MM.1S (cell line): ENCODE measurements around the gene MYBPC2.

ENCODE experiments used
- EZH2 ChIP-seq: fragments of 300-600 bp; sonication (generic); optimal IDR thresholded peaks from 2 replicates; pipeline ENCODE3; 2017; ENCODE audit warnings: low read depth, mild to moderate bottlenecking, antibody characterized with exemption, low read length, mixed read lengths
- EZH2phosphoT487 ChIP-seq: fragments of 300-600 bp; sonication (generic); IDR thresholded peaks from 2 replicates; pipeline ENCODE4 v1.6.1; 2018; ENCODE audit warnings: antibody characterized with exemption, low read length
- TF ChIP-seq, protein P1 (sequence below): fragments of 300-600 bp; sonication (generic); IDR thresholded peaks from 2 replicates; pipeline ENCODE4 v1.5.1; 2016; ENCODE audit warnings: antibody characterized with exemption, low read length, mixed read lengths

DNA sequence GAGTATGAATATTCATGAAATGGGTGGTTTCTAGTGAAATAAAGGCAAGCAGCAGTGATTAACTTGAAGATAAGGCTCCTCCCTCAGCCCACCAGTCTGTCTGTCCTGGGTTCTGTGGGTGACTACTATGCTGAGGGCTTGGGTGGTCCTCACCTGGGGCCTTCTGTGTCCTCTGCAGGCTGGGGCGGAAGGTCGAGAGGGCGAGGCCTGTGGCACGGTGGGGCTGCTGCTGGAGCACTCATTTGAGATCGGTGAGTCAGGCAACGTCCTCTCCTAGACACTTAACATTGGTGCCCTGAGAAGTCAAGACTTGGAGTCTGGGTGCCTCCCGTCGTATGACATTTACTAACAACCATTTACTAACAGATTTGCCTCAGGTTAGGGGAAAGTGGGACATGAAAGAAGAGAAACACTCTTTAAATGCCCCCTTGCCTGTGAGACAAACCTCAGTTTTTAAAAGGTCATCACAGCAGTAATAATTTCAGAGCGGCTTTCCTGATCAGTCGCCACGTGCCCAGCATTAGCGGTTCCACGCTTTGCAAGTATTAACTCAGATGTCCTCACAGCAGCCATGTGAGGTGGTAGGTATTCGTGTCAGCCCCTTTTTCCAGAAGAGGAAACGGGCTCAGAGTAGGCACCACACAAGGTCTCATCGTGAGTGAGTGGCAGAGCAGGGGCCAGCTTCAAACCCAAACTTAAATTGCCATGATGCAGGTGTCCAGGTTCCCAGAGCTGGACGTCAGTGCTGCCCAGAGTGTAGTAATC lies 45.2 kb downstream of the MYBPC2 start:
- TF ChIP-seq, protein P1, sequence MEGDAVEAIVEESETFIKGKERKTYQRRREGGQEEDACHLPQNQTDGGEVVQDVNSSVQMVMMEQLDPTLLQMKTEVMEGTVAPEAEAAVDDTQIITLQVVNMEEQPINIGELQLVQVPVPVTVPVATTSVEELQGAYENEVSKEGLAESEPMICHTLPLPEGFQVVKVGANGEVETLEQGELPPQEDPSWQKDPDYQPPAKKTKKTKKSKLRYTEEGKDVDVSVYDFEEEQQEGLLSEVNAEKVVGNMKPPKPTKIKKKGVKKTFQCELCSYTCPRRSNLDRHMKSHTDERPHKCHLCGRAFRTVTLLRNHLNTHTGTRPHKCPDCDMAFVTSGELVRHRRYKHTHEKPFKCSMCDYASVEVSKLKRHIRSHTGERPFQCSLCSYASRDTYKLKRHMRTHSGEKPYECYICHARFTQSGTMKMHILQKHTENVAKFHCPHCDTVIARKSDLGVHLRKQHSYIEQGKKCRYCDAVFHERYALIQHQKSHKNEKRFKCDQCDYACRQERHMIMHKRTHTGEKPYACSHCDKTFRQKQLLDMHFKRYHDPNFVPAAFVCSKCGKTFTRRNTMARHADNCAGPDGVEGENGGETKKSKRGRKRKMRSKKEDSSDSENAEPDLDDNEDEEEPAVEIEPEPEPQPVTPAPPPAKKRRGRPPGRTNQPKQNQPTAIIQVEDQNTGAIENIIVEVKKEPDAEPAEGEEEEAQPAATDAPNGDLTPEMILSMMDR, result no peak
- no peak for TF ChIP-seq EZH2phosphoT487
- TF ChIP-seq EZH2, result no peak
